ENCODE data around the gene LRRTM4. TPM values are rescaled to one million over a fixed set of nuclear protein-coding genes. Genes with fewer than 3 reads are reported as not detected.

LRRTM4 gene
- polyA plus RNA-seq, 1 donor from 2014 or later = 37.1 TPM

- no peak overlapping the region for H3K27ac ChIP-seq (ENCODE audit: low read length)
- no peak overlapping the region for H3K4me3 ChIP-seq (ENCODE audit: low read length)
- no peak overlapping the region for H3K4me2 ChIP-seq (ENCODE audit: low read length)
- H2AFZ ChIP-seq (ENCODE audit: low read depth, low read length) = no peak overlapping the region
- H3K9me2 ChIP-seq (ENCODE audit: insufficient read depth, low read length) = no peaks in the 10 kb centered on the region
- no peaks in the 10 kb centered on the region for H3K36me3 ChIP-seq (ENCODE audit: insufficient read depth, low read length)
- H3K9ac ChIP-seq (ENCODE audit: low read length) = no peak overlapping the region
- H3K79me2 ChIP-seq (replicated peaks; ENCODE audit: insufficient read depth, low read length) = no peaks in the 10 kb centered on the region
- no peaks in the 10 kb centered on the region for H3K9me3 ChIP-seq (ENCODE audit: low read length)
- H3K27me3 ChIP-seq (ENCODE audit: insufficient read depth, low read depth, low read length) = no peaks in the 10 kb centered on the region
- H4K20me1 ChIP-seq (ENCODE audit: insufficient read depth) = no peaks in the 10 kb centered on the region
- no peaks in the 10 kb centered on the region for H3F3A ChIP-seq (ENCODE audit: insufficient read depth, low read length, poor library complexity, severe bottlenecking)
- no peak for TF ChIP-seq POLR2AphosphoS5 (IDR thresholded peaks at IDR 0.05)
- TF ChIP-seq EP300 (conservative IDR thresholded peaks at IDR 0.05; ENCODE audit: poor library complexity, severe bottlenecking) = no peak
- TF ChIP-seq EZH2 (IDR thresholded peaks at IDR 0.05; ENCODE audit: borderline replicate concordance, insufficient read depth, low read length, poor library complexity, severe bottlenecking) = no peak
- no peak for TF ChIP-seq RAD21 (conservative IDR thresholded peaks at IDR 0.05)
- TF ChIP-seq MXI1 (conservative IDR thresholded peaks at IDR 0.05; ENCODE audit: poor library complexity, severe bottlenecking) = no peak
- TF ChIP-seq SMC3 (conservative IDR thresholded peaks at IDR 0.05; ENCODE audit: poor library complexity) = no peak
- TF ChIP-seq REST (IDR thresholded peaks at IDR 0.05; ENCODE audit: borderline replicate concordance) = no peak
- TF ChIP-seq TAF1 (IDR thresholded peaks at IDR 0.05; ENCODE audit: low read depth) = no peak
- TF ChIP-seq CTCF (IDR thresholded peaks at IDR 0.05; ENCODE audit: poor library complexity, severe bottlenecking) = no peak
Measured at GRCh38 chr2:76763276-76763675, 758.9 kb downstream of the LRRTM4 start.

- TF ChIP-seq EP300 (conservative IDR thresholded peaks at IDR 0.05; ENCODE audit: poor library complexity, severe bottlenecking) (no peak), POLR2AphosphoS5 (IDR thresholded peaks at IDR 0.05) (no peak), TAF1 (IDR thresholded peaks at IDR 0.05; ENCODE audit: low read depth) (no peak), MXI1 (conservative IDR thresholded peaks at IDR 0.05; ENCODE audit: poor library complexity, severe bottlenecking) (no peak), RAD21 (conservative IDR thresholded peaks at IDR 0.05) (no peak), REST (IDR thresholded peaks at IDR 0.05; ENCODE audit: borderline replicate concordance) (no peak), CTCF (IDR thresholded peaks at IDR 0.05; ENCODE audit: poor library complexity, severe bottlenecking) (no peak), EZH2 (IDR thresholded peaks at IDR 0.05; ENCODE audit: borderline replicate concordance, insufficient read depth, low read length, poor library complexity, severe bottlenecking) (no peak), SMC3 (conservative IDR thresholded peaks at IDR 0.05; ENCODE audit: poor library complexity) (no peak)
- Histone ChIP-seq H3K27ac (ENCODE audit: low read length) (no peak overlapping the region), H3K9ac (ENCODE audit: low read length) (no peak overlapping the region), H3K4me3 (ENCODE audit: low read length) (no peak overlapping the region), H3K4me2 (ENCODE audit: low read length) (no peak overlapping the region), H4K20me1 (ENCODE audit: insufficient read depth) (no peaks in the 10 kb centered on the region), H3K9me3 (ENCODE audit: low read length) (no peaks in the 10 kb centered on the region), H3K27me3 (ENCODE audit: insufficient read depth, low read depth, low read length) (no peaks in the 10 kb centered on the region), H2AFZ (ENCODE audit: low read depth, low read length) (no peak overlapping the region), H3K36me3 (ENCODE audit: insufficient read depth, low read length) (no peaks in the 10 kb centered on the region), H3K79me2 (replicated peaks; ENCODE audit: insufficient read depth, low read length) (no peaks in the 10 kb centered on the region), H3K9me2 (ENCODE audit: insufficient read depth, low read length) (no peaks in the 10 kb centered on the region), H3F3A (ENCODE audit: insufficient read depth, low read length, poor library complexity, severe bottlenecking) (no peaks in the 10 kb centered on the region)
Measured at GRCh38 chr2:76760367-76760704, 761.8 kb downstream of the LRRTM4 start.
